HG03175 (cell line): Measurements from ENCODE around the gene MAML3.

Experiments used
- ATAC-seq: cut with Tn5 transposase; IDR thresholded peaks from one replicate; pipeline ENCODE4 v1.9.1; 2021; ENCODE audit warnings: mild to moderate bottlenecking, moderate library complexity; ENCODE audit not compliant: unreplicated experiment

The MAML3 gene

GRCh38 chr4:139823746-139824145 lies 330.2 kb downstream of the MAML3 start:
- no peak for ATAC-seq

- no peak for ATAC-seq
Observed at GRCh38 chr4:139823345-139823744, 330.6 kb downstream of the MAML3 start.

- no peak for ATAC-seq
Observed at GRCh38 chr4:139822391-139822790, 331.6 kb downstream of the MAML3 start.

- ATAC-seq, result no peak
Observed at GRCh38 chr4:139819082-139819481, 334.9 kb downstream of the MAML3 start.

GRCh38 chr4:139817657-139818452 lies 336.1 kb downstream of the MAML3 start:
- no peak for ATAC-seq

GRCh38 chr4:139816856-139817255 lies 337.1 kb downstream of the MAML3 start:
- no peak for ATAC-seq

- ATAC-seq, result no peak
Observed at GRCh38 chr4:139815778-139816601, 338.0 kb downstream of the MAML3 start.

GRCh38 chr4:139814323-139815015 lies 339.5 kb downstream of the MAML3 start:
- no peak for ATAC-seq

- no peak for ATAC-seq
Observed at GRCh38 chr4:139813881-139814280, 340.1 kb downstream of the MAML3 start.

- no peak for ATAC-seq
Observed at GRCh38 chr4:139810710-139811109, 343.3 kb downstream of the MAML3 start.

GRCh38 chr4:139809757-139810140 lies 344.2 kb downstream of the MAML3 start:
- ATAC-seq, result no peak

- no peak for ATAC-seq
Observed at GRCh38 chr4:139808808-139809756, 344.9 kb downstream of the MAML3 start.

GRCh38 chr4:139808381-139808807 lies 345.6 kb downstream of the MAML3 start:
- ATAC-seq, result no peak

GRCh38 chr4:139807483-139807882 lies 346.5 kb downstream of the MAML3 start:
- ATAC-seq, result no peak

- no peak for ATAC-seq
Observed at GRCh38 chr4:139806929-139807328, 347.1 kb downstream of the MAML3 start.

- ATAC-seq, result no peak
Observed at GRCh38 chr4:139802931-139803330, 351.1 kb downstream of the MAML3 start.

GRCh38 chr4:139802488-139802887 lies 351.5 kb downstream of the MAML3 start:
- ATAC-seq, result no peak

- no peak for ATAC-seq
Observed at GRCh38 chr4:139801895-139802294, 352.1 kb downstream of the MAML3 start.

- no peak for ATAC-seq
Observed at GRCh38 chr4:139800082-139800481, 353.9 kb downstream of the MAML3 start.

GRCh38 chr4:139799615-139800014 lies 354.4 kb downstream of the MAML3 start:
- ATAC-seq, result no peak
